ENCODE results near the gene ASPRV1.

ASPRV1 gene

DNA sequence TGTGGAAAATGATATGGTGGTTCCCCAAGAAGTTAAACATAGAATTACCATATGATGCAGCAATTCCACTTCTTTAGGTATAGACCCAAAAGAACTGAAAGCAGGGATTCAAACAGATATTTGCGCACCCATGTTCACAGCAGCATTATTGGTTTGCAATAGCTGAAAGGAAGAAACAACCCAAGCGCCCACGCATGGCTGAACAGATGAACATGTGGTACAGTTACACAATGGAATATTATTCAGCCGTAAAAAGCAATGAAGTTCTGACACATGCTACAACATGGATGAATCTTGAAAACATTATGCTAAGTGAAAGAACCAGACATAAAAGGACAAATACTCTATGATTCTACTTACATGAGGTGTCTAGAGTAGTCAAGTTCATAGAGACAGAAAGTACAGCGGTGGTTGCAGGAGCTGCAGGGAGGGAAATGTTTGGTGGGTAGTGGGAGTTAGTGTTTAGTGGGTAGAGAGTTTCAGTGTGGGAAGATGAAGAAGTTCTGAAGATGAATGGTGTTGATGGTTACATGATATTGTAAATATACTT is 26.7 kb upstream of the ASPRV1 start:
- DNase-seq (ENCODE audit: low read depth), result no peak

DNA sequence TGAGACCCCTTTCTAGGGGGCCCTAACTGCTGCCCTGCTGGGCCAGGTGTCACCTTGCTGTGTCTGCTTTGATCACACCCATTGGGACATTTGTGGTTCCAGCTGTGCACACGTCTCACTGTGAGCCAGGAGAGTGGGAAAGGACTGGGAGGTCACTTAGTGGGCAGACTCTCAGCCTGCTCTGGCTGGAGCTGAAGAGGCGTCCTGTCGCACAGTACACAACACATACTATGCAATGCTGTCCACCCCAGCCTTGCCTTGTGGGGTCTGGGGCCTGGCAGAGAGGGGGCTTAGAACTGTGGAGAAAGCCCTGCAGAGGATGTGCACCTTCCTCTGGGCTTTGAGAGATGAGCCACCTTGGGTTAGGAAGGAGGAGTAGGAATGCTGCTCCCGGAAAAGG is 25.3 kb upstream of the ASPRV1 start:
- no peak for DNase-seq (ENCODE audit: low read depth)

- DNase-seq (ENCODE audit: low read depth), result no peak
Measured at GRCh38 chr2:69985688-69986087, 24.3 kb upstream of the ASPRV1 start.

DNA sequence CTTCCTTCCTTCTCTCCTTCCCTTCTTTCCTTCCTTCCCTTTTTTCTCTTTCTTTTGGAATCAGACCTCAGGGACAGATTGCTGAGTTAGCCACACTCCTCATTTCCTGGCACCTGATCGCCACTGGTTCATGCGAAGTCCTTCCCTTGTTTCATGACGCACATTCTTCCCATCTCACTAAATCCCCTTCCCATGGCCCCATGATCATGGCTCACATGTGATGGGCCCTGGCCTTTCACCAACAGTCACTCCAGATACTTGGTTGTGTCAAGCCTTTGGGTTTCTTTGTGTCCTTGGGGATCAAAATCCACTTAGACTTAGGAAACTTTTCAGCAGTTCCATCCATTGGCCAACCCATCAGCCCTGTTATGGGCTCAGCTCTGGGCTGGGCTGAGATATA is 23.8 kb upstream of the ASPRV1 start:
- no peak for DNase-seq (ENCODE audit: low read depth)

DNA sequence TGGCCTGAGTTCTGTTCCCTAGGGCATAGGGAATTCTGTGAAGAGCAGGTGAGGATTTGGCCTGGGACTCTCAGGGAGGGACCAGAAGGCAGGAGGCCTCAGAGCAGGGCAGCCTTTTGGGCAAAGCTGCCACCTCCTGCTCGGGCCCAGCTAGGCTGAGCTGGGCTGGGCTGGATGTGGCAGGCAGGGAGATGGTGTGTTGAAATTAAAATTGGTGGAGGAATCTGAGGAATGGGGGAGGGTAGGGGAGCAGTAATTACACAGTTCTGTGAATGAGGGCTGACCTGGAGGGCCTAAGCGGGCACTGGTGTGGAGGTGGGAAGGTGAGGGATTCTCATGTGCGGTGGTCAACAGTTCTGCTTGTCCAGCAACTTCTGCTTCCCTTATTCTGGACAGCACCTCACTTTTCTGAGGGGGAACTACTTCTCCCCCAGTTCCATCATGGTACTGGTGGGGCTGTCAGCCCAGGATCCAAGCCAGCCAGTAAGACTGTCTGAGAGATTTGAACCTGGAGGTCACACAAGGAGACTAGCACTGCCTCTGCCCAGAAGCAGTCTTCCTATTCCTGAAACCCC is 22.0 kb upstream of the ASPRV1 start:
- DNase-seq (ENCODE audit: low read depth), result no peak

GRCh38 chr2:69979902-69980807 is 18.7 kb upstream of the ASPRV1 start:
- no peak for DNase-seq (ENCODE audit: low read depth)

- DNase-seq (ENCODE audit: low read depth), result no peak
Measured at GRCh38 chr2:69977906-69978482, 16.6 kb upstream of the ASPRV1 start.

- DNase-seq (ENCODE audit: low read depth), result no peak
Measured at GRCh38 chr2:69977186-69977585, 15.8 kb upstream of the ASPRV1 start.

DNA sequence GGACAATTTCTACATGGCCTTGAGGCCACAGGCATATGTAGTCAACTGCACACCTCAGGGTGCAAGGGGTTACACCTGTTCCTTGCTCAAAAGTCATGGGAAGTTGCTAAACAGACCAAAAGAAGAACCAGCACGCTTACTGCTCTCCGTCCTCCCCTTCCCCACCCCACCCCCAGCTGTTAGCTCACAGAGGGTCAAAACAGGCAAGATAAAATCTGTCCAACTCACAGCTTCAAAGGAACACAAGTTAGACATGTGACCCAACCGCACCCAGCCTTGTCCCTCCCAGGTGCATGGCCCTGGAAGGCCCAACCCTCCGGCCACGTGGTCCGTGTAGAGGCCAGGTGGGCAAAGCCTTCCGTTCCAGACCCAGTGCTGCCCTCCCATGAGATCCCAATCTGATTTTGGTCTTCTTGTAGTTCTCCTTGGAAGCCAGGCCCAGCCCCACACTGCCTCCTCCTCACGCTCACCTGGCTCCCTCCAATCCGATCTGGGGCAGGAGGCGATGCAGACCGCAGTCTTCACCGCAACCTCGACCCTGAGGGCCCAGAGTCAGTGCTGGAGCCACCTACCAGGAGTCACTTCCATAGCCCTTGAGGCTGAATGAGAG is 14.5 kb upstream of the ASPRV1 start:
- no peak for DNase-seq (ENCODE audit: low read depth)

DNA sequence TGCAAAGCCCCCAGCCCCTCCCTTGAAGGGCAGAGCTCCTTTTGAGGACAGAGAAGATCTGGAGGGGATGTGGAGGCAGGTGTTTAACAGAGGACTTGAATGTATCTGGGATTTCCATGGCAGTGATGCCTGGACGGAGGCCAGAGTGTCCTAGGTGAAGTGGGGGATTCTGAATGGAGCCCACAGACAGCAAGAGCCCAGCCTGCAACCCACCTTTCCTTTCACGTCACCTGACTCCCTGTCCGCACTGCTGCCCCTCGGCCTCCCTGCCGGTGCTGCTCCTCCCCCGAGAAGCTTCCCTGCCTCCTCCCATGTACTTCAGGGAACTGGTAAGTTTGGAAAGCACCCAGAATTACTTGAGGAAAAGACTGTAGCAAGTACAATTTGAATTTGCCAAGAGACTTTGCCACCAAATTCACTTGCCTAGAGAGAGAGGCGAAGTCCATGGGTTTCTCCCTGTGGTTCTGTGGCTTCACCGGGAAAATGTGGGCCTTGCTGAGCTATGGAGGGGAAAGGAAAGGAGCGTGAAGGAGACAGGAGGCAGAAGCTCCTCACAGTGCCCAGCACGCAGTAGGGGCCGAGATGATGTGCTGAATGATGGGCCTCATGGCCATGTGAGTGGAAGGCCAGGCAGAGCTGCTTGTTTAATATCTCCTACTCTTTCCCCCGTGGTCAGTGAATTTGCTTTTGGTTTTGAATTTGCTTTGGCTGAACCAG is 13.9 kb upstream of the ASPRV1 start:
- no peak for DNase-seq (ENCODE audit: low read depth)

DNA sequence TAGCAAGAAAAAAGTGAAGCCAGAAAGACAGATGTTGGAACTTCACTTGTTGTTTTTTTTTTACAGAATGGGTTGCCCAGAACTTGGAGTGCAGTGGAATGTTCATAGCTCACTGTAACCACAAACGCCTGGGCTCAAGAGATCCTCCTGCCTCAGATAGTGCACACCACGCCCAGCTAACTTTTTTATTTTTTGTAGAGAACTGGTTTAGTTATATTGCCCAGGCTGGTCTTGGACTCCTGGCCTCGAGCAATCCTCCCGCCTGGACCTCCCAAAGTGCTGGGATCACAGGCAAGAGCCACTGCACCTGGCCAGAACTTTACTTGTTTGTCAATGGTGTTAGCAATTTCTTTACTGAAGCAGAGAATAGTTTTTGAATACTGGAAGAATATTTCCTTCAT is 11.9 kb upstream of the ASPRV1 start:
- no peak for DNase-seq (ENCODE audit: low read depth)

DNA sequence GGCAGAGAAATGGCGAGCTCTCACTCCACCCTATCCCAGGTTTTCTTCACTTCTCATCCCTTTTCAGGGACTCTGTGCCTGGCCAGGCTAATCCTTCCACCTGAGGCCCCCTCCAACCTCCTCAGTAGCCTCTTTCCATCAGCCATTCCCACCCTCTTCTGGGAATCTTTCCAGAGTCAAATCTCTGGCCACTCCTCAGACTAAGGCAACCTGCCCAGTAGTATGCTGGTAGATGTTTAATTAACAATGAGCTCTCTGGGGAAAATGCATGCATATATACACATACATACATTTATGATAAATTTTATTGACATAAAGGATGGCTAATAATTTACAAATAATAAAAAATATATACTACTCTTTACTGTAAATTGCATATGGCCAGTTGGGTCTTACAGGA is 11.4 kb upstream of the ASPRV1 start:
- no peak for DNase-seq (ENCODE audit: low read depth)

DNA sequence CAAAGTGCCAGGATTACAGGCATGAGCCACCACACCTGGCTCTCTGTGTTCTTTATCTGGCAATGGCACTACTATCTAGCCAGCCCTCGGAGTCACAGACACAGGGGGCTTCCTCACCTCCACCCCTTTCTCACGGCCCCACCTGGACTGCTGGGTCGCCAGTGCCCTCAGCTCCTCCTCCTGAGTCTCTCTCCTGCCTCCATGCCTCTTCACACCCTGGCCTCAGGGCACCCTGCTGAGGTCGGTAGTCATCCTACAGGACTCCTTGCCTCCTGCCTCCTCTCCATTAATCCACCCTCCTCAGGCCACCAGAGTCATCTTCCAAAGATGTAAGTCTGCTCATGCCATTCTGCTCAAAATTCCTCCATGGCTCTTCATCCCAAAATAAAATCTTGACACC is 8.6 kb upstream of the ASPRV1 start:
- no peak for DNase-seq (ENCODE audit: low read depth)

- no peak for DNase-seq (ENCODE audit: low read depth)
Measured at GRCh38 chr2:69969126-69969983, 7.9 kb upstream of the ASPRV1 start.

- no peak for DNase-seq (ENCODE audit: low read depth)
Measured at GRCh38 chr2:69968609-69969008, 7.2 kb upstream of the ASPRV1 start.

DNA sequence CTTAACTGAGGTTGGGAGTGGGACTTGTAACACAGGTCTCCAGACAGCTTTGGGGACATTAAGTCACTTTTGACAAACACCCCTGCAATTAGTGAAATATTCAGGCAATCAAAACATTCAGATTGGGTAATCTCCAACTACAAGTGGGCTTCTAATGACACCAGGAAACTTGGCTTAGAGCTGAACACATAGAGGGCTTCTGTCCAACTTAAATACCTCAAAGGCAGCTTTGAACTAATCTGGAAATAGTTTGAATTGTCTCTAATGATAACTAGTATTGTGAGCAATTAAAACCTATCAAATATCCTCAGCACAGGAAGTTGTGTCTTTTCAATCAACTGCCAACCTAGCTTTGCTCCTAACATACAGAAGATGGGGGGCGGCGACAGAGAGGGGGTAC is 5.1 kb upstream of the ASPRV1 start:
- no peak for DNase-seq (ENCODE audit: low read depth)

DNA sequence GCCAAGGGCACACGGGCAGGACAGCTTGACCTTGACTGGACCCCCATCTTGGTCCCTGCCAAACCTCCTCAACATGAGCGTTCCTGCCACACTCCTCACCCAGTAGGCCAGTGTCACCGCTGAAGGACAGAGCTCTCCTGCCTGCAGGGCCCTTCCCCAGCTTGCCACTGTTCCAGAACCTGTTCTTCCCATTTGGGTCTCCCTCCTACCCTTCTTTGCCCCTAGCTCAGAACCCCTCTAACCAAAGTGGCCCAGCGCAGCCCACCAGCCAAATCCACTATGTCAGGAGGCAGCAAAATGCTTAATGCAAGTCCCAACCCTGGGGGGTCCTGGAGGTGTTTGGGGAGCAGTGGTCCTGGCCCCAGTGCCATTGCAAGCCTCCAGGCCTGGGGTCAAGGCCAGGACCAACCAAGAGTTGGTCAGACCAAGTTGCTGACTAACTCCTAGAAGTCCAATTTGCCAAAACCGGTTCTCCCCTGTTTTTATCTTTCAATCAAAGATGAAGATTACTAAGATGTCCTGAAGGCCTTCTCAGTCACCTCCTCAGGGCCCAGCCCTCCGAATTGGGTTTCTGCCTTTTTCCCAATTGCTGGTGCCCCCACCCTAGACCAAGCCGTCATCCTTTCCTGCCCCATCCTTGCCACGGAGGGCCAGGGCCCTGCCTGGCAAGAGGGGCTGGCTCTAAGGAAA is 4.5 kb upstream of the ASPRV1 start:
- DNase-seq (ENCODE audit: low read depth), result no peak

GRCh38 chr2:69964353-69964841 is 3.0 kb upstream of the ASPRV1 start:
- DNase-seq (ENCODE audit: low read depth), result no peak

DNA sequence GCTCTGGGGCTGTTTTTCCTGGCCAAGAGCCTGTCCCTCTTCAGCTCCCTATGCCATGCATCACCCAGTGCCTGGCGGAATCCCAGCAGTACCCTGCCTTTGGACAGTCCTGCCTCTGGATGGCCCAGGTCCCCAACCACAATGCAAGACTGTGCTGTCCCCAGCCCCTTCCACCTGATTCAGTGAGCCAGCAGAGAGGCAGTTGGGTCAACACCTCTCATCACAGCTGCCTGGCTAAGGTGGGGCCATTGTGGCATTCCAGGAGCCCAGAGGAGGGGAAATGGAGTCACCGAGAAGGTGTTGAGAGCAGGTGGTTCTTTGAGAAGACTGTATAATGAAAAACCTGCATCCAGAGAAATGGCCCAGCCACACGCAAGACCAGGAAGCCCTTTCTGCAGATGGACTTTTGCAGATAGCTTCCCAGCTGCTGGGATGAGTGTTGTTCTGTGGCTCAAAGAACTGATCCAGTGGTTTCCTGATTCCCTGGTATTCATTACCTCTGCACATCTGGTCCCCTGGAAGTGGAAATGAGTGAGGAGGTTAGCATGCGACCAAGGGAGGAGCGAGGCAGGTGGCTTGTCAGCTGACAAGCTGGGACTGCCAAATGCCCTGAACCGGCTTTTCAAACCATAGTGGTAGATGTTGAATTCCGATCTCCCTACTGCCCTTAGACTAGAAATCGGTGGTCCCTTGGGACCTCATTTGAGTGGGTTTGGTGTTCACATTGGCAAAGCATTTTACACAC is 1.7 kb upstream of the ASPRV1 start:
- no peak for DNase-seq (ENCODE audit: low read depth)

All from T follicular helper cell (primary cell).